ENCODE data around the gene TMEM245. TPM values are rescaled to one million over a fixed set of nuclear protein-coding genes. Genes with fewer than 3 reads are reported as not detected.

Gene TMEM245
- polyA plus RNA-seq, 3 donors = 6.9 to 11.3 (median 9.7) TPM

- no peaks in the 10 kb centered on the region for H3K27me3 ChIP-seq (ENCODE audit: control insufficient read depth in 2 of 2, insufficient read depth in 2 of 2, low read length in 2 of 2)
- DNase-seq = no peak
- no peak overlapping the region for H3K4me2 ChIP-seq (replicated peaks; ENCODE audit: extremely low read depth, low read length, poor library complexity, severe bottlenecking)
- H3K9ac ChIP-seq (ENCODE audit: insufficient read depth, low read length, poor library complexity, severe bottlenecking) = no peak overlapping the region
- H3K79me2 ChIP-seq (ENCODE audit: insufficient read depth, low read length) = no peaks in the 10 kb centered on the region
- Mint-ChIP-seq H3K27ac (no peak overlapping the region), H3K9me3 (peaks cover 9 to 15% (median 11%) of the 10 kb centered on the region in 7 donors), H3K4me3 (no peak overlapping the region), H3K27me3 (ENCODE audit: low read depth in 3 of 3) (no peaks in the 10 kb centered on the region), H3K4me1 (peaks cover 18% of the 10 kb centered on the region), H3K36me3 (peaks cover 5 to 7% of the 10 kb centered on the region in 2 donors)
- peaks cover 5 to 10% of the 10 kb centered on the region in 2 donors for H3K4me1 ChIP-seq (ENCODE audit: control insufficient read depth in 1 of 2, insufficient read depth in 2 of 2, low read length in 2 of 2)
- TF ChIP-seq CTCF (IDR thresholded peaks at IDR 0.05) = no peak
- WGBS (ENCODE audit: insufficient coverage) = no CpG with 5 or more reads among the region's 1 CpG
- H3K9me3 ChIP-seq (replicated peaks in 1 of 2; ENCODE audit: control insufficient read depth in 1 of 2, insufficient read depth in 1 of 2, low read length in 2 of 2) = peaks cover 7 to 13% of the 10 kb centered on the region in 2 donors
- no peaks in the 10 kb centered on the region for H4K20me1 ChIP-seq (ENCODE audit: insufficient read depth, low read length)
- H3K27ac ChIP-seq (ENCODE audit: low read depth in 1 of 2, low read length in 2 of 2) = no peak overlapping the region
- H3K4me3 ChIP-seq (replicated peaks in 1 of 3; ENCODE audit: low read depth in 2 of 3, low read length in 3 of 3) = no peak overlapping the region
- no peaks in the 10 kb centered on the region for H3K36me3 ChIP-seq (replicated peaks in 1 of 2; ENCODE audit: control insufficient read depth in 1 of 2, insufficient read depth in 2 of 2, low read length in 2 of 2)
- intact Hi-C loops (cut with micrococcal nuclease) = no loop called here
- H2AFZ ChIP-seq (ENCODE audit: insufficient read depth, low read depth, low read length, poor library complexity, severe bottlenecking) = no peak overlapping the region
Measured at GRCh38 chr9:109001275-109001676, 118.5 kb downstream of the TMEM245 start.

GRCh38 chr9:108997112-108997511, 122.6 kb downstream of the TMEM245 start:
- Mint-ChIP-seq H3K36me3 (peaks cover 0 to 8% of the 10 kb centered on the region in 2 donors), H3K27ac (peak overlapping the region in 5 of 7 donors; percentile 4 to 68 (median 28)), H3K4me1 (peaks cover 36% of the 10 kb centered on the region), H3K9me3 (no peaks in the 10 kb centered on the region), H3K27me3 (ENCODE audit: low read depth in 3 of 3) (no peaks in the 10 kb centered on the region), H3K4me3 (no peak overlapping the region)
- Histone ChIP-seq H3K4me1 (ENCODE audit: control insufficient read depth in 1 of 2, insufficient read depth in 2 of 2, low read length in 2 of 2) (peaks cover 16 to 25% of the 10 kb centered on the region in 2 donors), H3K4me2 (replicated peaks; ENCODE audit: extremely low read depth, low read length, poor library complexity, severe bottlenecking) (no peak overlapping the region), H3K9ac (ENCODE audit: insufficient read depth, low read length, poor library complexity, severe bottlenecking) (no peak overlapping the region), H3K79me2 (ENCODE audit: insufficient read depth, low read length) (no peaks in the 10 kb centered on the region), H3K27me3 (ENCODE audit: control insufficient read depth in 2 of 2, insufficient read depth in 2 of 2, low read length in 2 of 2) (no peaks in the 10 kb centered on the region), H3K4me3 (replicated peaks in 1 of 3; ENCODE audit: low read depth in 2 of 3, low read length in 3 of 3) (no peak overlapping the region), H3K27ac (ENCODE audit: low read depth in 1 of 2, low read length in 2 of 2) (peak overlapping the region in 1 of 2 donors; percentile 9), H2AFZ (ENCODE audit: insufficient read depth, low read depth, low read length, poor library complexity, severe bottlenecking) (no peak overlapping the region), H4K20me1 (ENCODE audit: insufficient read depth, low read length) (no peaks in the 10 kb centered on the region), H3K9me3 (replicated peaks in 1 of 2; ENCODE audit: control insufficient read depth in 1 of 2, insufficient read depth in 1 of 2, low read length in 2 of 2) (no peaks in the 10 kb centered on the region), H3K36me3 (replicated peaks in 1 of 2; ENCODE audit: control insufficient read depth in 1 of 2, insufficient read depth in 2 of 2, low read length in 2 of 2) (no peaks in the 10 kb centered on the region)
- TF ChIP-seq CTCF (IDR thresholded peaks at IDR 0.05) = no peak
- no peak for DNase-seq
- intact Hi-C loops (cut with micrococcal nuclease) = no loop called here
- no CpG with 5 or more reads among the region's 1 CpG for WGBS (ENCODE audit: insufficient coverage)

Measured in CD14-positive monocyte (primary cell).